BJ (cell line): Measurements from ENCODE around the gene MACROD1. TPM values are rescaled to one million over a fixed set of nuclear protein-coding genes. Genes with fewer than 3 reads are reported as not detected.

ENCODE experiments used
- CTCF ChIA-PET: fragments of 350-600 bp; formaldehyde crosslinking; extraction: SDS; loops from one replicate; lab custom pipeline; 2021; ENCODE audit warnings: antibody characterized with exemption, inconsistent platforms; lab: Yijun Ruan, JAX
- POLR2A ChIA-PET: fragments of 300-600 bp; sonication (Branson Sonifier 250); formaldehyde crosslinking; extraction: SDS; loops from one replicate; lab custom pipeline; 2021; ENCODE audit warnings: antibody characterized with exemption; lab: Charles Lee
- DNase-seq: peaks from one replicate; pipeline ENCODE4 v3.0.0-alpha.2; 2011; ENCODE audit warnings: low read depth
- H3K27me3 ChIP-seq: 2 replicates; pipeline ENCODE4 v1.6.0; 2011; ENCODE audit warnings: low read length; ENCODE audit not compliant: control insufficient read depth, insufficient read depth
- H3K36me3 ChIP-seq: 2 replicates; pipeline ENCODE4 v1.5.1; 2011; ENCODE audit warnings: low read length; ENCODE audit not compliant: control insufficient read depth, insufficient read depth
- H3K4me3 ChIP-seq: 2 replicates; pipeline ENCODE4 v1.5.1; 2011; ENCODE audit warnings: low read depth, mild to moderate bottlenecking, control low read depth, low read length
- CTCF ChIP-seq: IDR thresholded peaks from 2 replicates; pipeline ENCODE4 v1.5.1; 2011; ENCODE audit warnings: low read depth, mild to moderate bottlenecking, control low read depth, inconsistent platforms, low read length, moderate library complexity; ENCODE audit not compliant: insufficient read depth
- polyA plus RNA-seq: library from polyadenylated mRNA; depleted of rRNA; stranded (reverse); fragments of >200 nt; gene quantifications from 2 replicates; pipeline ENCODE4 v1.2.3, GENCODE V29; 2011

The MACROD1 gene
- polyA plus RNA-seq, 1 experiment, result 12.4 TPM

DNA sequence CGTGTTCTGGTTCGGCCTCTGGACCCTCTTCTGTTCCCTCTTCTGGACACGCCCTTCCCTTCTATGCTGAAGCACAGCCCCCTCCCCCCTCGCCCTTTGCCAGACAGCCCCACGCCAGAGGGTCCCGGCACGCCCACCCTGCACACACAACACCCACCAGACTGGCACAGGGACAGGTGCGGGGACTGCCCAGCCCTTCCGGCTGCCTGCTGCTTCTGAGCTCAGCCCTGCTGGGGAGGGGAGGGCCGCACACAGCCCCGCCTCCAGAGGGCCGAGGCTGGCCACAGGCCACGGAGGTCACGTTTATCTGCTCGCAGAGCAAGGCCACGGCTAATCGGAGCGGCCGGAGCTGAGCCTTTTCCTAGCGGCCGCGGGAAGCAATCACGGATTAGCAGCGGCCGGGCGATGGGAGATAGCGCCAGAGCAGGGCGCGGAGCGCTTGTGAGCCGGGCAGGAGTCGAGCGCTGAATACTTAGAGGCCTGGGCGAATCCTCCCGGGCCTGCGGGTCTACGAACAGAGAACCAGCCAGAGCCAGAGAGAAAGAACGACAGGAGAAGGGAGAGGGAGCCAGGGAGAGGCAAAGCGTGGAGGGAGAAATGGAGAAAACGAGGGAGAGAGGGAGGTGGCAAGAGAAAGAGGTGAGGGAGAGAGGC lies 158.2 kb downstream of the MACROD1 start:
- H3K4me3 ChIP-seq, result peak overlapping the region; percentile 31
- no peaks in the 10 kb centered on the region for H3K27me3 ChIP-seq
- CTCF ChIA-PET, result interaction anchor here (0.8 to 3.2 kb wide), 6 partner anchors 8 to 145 kb away, joined by 3 to 15 read pairs (median 3); no protein-coding TSS in a partner anchor
- TF ChIP-seq CTCF, result no peak; the same call in 1 of the 2 replicates
- H3K36me3 ChIP-seq, result no peaks in the 10 kb centered on the region
- POLR2A ChIA-PET, result no interaction called here
- no peak for DNase-seq

DNA sequence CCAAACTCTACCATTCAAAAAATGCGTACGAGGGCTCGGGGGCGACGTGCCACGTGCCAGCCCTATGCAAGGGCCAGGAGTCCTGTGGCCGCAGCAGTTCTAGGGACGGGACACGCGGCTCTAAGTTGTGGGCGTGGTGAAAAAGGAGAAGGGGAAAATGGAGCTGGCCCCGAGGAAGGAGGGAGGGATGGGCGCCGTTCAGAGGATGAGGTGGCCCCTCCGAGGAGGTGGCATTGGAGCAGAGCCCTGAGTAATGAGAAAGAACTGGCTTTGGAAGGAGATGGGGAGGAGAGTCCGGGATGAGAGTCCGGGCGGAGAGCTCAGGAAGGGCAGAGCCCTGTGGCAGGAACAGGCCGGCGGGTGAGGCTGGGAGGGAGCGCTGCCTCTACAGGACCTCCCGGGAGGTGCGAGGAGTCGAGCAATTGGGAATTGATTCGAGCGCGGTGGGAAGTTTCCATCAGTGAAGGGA lies 158.7 kb downstream of the MACROD1 start:
- ChIA-PET CTCF (interaction anchor here (0.6 to 3.2 kb wide), 7 partner anchors 8 to 146 kb away, joined by 3 to 15 read pairs (median 3); no protein-coding TSS in a partner anchor), POLR2A (no interaction called here)
- Histone ChIP-seq H3K4me3 (peak overlapping the region; percentile 31), H3K27me3 (no peaks in the 10 kb centered on the region), H3K36me3 (no peaks in the 10 kb centered on the region)
- DNase-seq, result no peak
- TF ChIP-seq CTCF, result no peak; the same call in 1 of the 2 replicates

GRCh38 chr11:64006398-64006797 lies 159.5 kb downstream of the MACROD1 start:
- CTCF ChIA-PET, result interaction anchor here (2.3 to 3.2 kb wide), 2 partner anchors 142 to 147 kb away, joined by 12 to 15 read pairs; no protein-coding TSS in a partner anchor
- no peaks in the 10 kb centered on the region for H3K27me3 ChIP-seq
- no peak overlapping the region for H3K4me3 ChIP-seq
- DNase-seq, result no peak
- no peak for TF ChIP-seq CTCF
- POLR2A ChIA-PET, result no interaction called here
- no peaks in the 10 kb centered on the region for H3K36me3 ChIP-seq

- no peak for TF ChIP-seq CTCF
- H3K27me3 ChIP-seq, result no peaks in the 10 kb centered on the region
- no peak overlapping the region for H3K4me3 ChIP-seq
- POLR2A ChIA-PET, result no interaction called here
- CTCF ChIA-PET, result interaction anchor here (2.3 to 3.2 kb wide), 2 partner anchors 143 to 147 kb away, joined by 12 to 15 read pairs; no protein-coding TSS in a partner anchor
- no peaks in the 10 kb centered on the region for H3K36me3 ChIP-seq
- no peak for DNase-seq
These were observed 160.2 kb downstream of the MACROD1 start for GRCh38 chr11:64005691-64006090.

DNA sequence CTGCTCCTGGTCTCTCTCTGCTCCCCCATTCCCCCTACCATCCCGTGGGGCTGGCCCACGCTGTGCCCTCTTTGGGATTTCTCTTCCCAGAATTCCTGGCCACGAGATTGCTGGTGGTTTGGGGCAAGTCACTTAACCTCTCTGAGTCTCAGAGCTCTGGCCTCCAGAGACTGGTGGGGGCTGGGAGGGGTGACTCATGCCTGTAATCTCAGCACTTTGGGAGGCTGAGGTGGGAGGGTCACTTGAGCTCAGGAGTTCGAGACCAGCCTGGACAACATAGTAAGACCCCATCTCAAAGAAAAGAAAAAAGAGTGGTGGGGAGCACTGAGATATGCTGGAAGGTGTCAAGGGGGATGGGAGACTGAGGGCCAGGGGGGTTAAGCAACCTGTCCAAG lies 161.3 kb downstream of the MACROD1 start:
- POLR2A ChIA-PET, result no interaction called here
- Histone ChIP-seq H3K36me3 (no peaks in the 10 kb centered on the region), H3K27me3 (no peaks in the 10 kb centered on the region), H3K4me3 (no peak overlapping the region)
- no peak for DNase-seq
- no peak for TF ChIP-seq CTCF
- CTCF ChIA-PET, result interaction anchor here (0.6 to 1.1 kb wide), 3 partner anchors 9 to 143 kb away, joined by 3 read pairs; no protein-coding TSS in a partner anchor
